LNCAP (cell line): ENCODE results near the gene PTPRN2.

Experiments used
- TF ChIP-seq, protein P1 (sequence below): fragments of 450-650 bp; IDR thresholded peaks from 2 replicates; pipeline ENCODE4 v1.5.1; 2017; ENCODE audit warnings: mild to moderate bottlenecking

Gene PTPRN2

DNA sequence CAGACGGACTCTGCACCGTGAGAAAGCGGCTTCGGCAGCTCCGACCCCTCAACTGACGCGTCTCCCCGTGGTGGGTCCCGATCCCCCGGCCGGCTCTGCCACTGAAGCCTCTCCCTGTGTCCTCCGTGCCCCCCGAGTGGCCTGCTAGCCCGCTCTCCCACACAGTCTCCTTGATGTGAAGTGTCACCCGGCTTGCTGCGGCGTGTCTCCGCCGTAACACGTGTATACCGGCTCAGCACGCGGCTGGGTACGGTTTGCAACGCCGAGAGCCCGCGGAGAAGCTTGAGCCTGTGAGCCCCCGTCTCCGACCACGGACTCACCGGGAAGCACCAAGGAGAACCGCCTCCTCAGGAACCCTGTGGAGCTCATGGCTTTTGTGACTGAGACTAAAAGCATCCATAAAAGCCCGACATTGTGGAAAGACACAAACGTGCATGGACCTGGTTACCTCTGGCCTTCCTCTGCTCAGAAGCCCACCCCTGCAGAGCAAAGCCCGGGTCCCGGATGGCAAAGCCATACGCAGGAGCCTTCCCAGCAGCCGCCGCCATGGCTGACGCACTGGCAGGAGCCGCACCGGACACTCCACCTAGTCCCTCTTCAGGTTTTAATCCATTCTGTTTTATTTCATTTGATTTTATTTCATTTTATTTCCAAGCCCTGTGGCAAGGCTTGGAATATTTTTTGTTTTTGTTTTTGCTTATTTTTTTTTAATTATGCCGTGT is 17.0 kb downstream of the PTPRN2 start:
- TF ChIP-seq, protein P1, sequence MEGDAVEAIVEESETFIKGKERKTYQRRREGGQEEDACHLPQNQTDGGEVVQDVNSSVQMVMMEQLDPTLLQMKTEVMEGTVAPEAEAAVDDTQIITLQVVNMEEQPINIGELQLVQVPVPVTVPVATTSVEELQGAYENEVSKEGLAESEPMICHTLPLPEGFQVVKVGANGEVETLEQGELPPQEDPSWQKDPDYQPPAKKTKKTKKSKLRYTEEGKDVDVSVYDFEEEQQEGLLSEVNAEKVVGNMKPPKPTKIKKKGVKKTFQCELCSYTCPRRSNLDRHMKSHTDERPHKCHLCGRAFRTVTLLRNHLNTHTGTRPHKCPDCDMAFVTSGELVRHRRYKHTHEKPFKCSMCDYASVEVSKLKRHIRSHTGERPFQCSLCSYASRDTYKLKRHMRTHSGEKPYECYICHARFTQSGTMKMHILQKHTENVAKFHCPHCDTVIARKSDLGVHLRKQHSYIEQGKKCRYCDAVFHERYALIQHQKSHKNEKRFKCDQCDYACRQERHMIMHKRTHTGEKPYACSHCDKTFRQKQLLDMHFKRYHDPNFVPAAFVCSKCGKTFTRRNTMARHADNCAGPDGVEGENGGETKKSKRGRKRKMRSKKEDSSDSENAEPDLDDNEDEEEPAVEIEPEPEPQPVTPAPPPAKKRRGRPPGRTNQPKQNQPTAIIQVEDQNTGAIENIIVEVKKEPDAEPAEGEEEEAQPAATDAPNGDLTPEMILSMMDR, result no peak

DNA sequence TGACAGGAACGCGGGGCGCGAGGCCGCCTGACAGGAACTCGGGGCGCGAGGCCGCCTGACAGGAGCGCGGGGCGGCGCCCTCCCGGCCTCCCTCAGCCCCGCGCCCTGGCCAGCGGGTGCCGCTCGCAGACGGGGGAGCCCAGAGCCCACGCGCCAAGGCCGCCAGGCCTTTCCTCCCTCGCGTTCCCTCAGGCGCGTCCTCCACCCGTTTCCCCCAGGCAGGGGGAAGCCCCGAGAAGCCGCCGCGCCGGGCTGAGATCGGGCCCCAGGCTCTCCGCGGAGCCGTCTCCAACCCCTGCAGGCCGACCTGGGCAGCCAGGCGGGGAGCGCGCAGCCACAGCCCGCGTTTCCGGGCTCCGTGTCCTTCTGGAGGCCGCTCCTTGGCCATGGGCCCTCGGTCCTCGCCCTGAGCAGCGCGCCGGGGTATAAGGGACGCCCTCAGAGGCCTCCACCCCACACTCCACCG is 17.7 kb downstream of the PTPRN2 start:
- TF ChIP-seq, protein P1, result no peak

DNA sequence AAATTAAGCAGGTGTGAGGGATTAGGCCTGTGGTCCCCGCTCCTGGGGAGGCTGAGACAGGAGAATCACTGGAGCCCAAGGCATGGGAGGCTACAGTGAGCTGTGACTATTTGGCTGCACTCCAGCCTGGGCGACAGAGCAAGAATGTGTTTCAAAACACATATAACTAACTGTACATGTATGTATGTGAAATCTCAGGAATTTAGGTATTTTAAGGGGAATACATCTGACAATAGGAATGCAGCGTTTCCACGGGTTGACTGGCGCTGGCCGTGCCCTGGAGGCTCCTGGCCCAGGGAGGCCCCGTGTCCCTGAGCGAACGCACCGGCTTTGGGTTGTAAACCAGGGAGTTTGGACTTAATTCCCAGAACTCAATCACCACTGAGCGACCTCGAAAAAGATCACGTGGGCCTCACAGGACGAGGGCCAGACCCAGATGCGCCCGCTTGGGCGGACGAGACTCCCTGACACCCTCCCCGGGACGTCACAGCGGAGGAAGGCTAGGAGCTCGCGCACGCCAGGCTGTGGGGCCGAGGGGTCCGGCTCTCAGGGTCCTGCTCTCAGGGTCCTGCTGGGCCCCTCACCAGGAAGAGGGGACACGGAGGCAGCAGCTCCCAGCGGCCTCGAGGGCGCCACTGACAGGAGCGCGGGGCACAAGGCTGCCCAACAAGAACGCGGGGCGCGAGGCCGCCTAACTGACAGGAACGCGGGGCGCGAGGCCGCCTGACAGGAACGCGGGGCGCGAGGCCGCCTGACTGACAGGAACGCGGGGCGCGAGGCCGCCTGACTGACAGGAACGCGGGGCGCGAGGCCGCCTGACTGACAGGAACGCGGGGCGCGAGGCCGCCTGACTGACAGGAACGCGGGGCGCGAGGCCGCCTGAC is 18.4 kb downstream of the PTPRN2 start:
- TF ChIP-seq, protein P1, result no peak

DNA sequence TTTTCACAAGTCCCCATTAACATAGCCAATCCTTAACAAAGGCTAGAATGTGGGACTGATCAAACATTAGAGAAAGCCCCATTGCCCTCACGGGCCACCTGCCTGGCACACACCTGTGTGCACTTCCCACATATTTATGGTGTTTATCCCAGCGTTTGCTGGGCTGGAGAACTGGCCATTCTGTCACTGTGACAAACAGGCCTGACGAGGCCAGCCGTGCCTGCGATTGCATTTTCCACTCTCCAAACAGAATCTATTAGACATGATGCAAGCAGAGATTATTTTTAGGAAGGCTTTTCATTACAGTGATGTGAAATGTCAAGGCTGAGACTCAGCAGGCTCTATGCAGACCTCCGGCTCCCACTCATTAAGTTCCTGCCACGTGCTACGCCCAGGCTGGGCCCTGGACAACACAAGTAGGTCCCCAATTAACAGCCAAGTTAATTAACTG is 20.4 kb downstream of the PTPRN2 start:
- TF ChIP-seq, protein P1, result no peak

DNA sequence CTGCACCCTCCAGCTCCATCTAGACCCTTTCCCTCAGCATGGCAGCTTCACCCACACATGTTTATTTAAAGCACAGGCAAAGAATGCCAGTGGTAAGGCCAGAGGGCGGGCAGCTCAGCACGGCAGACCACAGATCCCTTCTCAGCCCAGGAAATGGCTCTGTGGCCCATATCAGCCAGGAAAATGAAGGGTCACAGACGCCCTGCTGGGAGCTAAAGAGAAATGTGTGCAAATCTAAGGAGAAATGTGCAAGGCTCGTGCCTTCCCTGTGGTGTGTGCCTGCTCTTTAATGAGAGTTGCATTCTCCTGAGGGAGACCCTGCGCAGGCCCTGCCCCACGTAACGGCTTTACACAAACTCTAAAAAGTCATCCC is 23.0 kb downstream of the PTPRN2 start:
- TF ChIP-seq, protein P1, result no peak

DNA sequence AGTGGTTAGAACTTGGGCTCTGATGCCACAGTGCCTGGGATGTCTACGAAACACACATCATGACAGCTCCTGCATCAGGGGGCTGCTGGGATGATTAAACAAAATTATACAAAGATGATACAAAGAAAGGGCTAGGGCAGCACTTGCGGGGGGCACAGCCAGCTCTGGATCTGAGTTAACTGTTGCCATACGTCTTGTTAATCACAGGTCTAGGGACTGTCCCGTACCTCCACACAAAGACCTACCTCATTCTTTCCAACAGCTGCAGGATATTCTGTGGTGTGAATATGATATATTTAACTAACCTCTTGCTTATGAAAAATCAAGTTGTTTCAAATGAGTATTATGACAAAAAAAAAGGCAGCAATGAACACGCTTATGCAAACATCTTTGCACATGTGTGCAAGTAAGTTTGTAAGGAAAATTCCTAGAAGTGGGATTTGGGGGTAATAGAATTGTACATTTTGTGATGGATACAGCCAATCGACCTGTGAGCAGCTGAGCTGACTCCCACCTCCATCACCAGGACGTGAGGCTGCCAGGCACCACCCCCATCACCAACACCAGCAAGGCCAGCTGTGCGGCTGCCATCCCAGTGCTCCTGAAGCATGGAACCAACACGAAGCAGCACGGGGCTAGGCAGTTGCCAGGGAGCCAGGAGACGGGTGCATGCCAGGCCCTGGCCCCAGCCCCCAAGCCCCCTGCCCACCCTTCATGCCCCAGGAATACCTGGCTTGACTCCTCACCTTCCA is 23.5 kb downstream of the PTPRN2 start:
- TF ChIP-seq, protein P1, result no peak

DNA sequence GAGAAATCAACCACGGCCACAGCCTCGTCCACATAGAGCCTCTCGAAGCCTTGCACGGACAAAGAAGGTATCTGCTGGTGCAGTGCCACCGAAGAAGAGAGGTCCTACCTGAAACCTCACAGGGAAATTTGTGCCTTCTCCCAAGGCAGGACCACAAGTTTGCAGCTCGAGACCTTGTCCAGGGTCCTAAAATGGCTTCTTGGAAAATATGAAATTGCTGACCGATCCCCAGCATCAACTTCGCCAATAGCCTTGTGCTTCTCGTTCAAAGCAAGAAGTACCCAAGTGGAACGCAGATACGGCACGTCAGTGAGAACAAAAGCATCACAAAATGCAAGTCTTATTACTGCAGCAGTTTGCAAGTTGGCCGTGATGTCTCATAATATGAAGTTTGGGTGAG is 24.6 kb downstream of the PTPRN2 start:
- TF ChIP-seq, protein P1, result no peak
